ENCODE data around the gene SPATS2L.
A peak's percentile ranks its signal among the peaks of the same experiment; 100 is the strongest.

The SPATS2L gene

DNA sequence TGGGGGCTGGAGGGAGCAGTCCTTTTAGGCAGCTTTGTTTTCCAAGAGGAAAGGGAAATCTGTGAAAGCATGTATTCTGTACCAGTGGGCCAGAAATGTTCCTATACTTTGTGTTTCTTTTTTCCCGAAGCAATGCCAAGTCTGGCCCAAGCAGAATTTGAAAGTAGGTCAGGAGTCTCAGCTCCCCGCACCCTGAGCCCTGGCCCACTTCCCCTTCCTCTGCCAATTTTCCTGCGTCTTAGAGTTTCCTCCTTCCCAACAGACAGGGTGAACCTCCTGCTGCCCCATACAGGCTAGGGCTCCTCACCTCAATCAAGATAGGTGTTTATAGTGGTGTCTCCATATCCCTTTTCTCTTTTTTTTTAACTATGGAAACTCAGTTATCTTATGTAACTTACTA lies 138.0 kb downstream of the SPATS2L start:
- no peak for DNase-seq
- H3K27ac Mint-ChIP-seq: peak overlapping the region; percentile 7
- no peaks in the 10 kb centered on the region for H3K9me3 Mint-ChIP-seq
- H3K4me1 Mint-ChIP-seq: peaks cover 24 to 48% of the 10 kb centered on the region in 2 donors
- H3K36me3 Mint-ChIP-seq: no peaks in the 10 kb centered on the region
- no peak overlapping the region for H3K4me3 Mint-ChIP-seq
- no peak for ATAC-seq (replicated peaks)
- no peaks in the 10 kb centered on the region for H3K27me3 Mint-ChIP-seq

GRCh38 chr2:200445284-200445683 lies 138.8 kb downstream of the SPATS2L start:
- Mint-ChIP-seq H3K4me3 (no peak overlapping the region), H3K4me1 (peaks cover 27 to 55% of the 10 kb centered on the region in 2 donors)

DNA sequence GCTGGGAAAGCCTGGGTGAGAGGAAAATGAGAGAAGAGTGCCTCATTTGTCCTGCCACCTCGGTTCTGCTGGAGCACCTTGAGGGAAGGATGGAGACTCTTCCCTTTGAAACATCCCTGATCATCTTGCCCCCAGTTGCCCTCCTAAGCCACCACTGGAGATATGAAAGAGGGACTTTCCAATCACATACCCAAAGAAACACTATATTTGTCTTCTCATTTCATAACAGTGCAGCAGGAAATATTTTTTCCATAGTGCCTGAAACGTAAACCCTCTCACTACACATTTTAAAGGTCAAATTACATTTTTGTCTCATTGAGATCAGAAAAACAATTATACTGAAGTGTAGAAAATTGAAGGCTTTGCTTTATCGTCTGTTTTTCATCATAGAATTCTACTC lies 140.1 kb downstream of the SPATS2L start:
- H3K4me1 Mint-ChIP-seq: peaks cover 32 to 68% of the 10 kb centered on the region in 2 donors
- H3K36me3 Mint-ChIP-seq: no peaks in the 10 kb centered on the region
- H3K9me3 Mint-ChIP-seq: peaks cover 0 to 1% of the 10 kb centered on the region in 2 donors
- no peak for DNase-seq
- peak overlapping the region in 1 of 2 donors; percentile 16 for H3K4me3 Mint-ChIP-seq
- peak overlapping the region; percentile 25 for H3K27ac Mint-ChIP-seq
- H3K27me3 Mint-ChIP-seq: no peaks in the 10 kb centered on the region
- no peak for ATAC-seq (replicated peaks)

More at GRCh38 chr2:200445284-200445683, 138.8 kb downstream of the SPATS2L start:
- H3K9me3 Mint-ChIP-seq: no peaks in the 10 kb centered on the region
- H3K27me3 Mint-ChIP-seq: no peaks in the 10 kb centered on the region
- H3K27ac Mint-ChIP-seq: no peak overlapping the region
- no peaks in the 10 kb centered on the region for H3K36me3 Mint-ChIP-seq
- ATAC-seq (replicated peaks): no peak
- no peak for DNase-seq

GRCh38 chr2:200447139-200447855 lies 140.8 kb downstream of the SPATS2L start:
- Mint-ChIP-seq H3K36me3 (no peaks in the 10 kb centered on the region), H3K27me3 (no peaks in the 10 kb centered on the region), H3K9me3 (peaks cover 0 to 1% of the 10 kb centered on the region in 2 donors), H3K4me3 (no peak overlapping the region), H3K27ac (no peak overlapping the region), H3K4me1 (peaks cover 34 to 72% of the 10 kb centered on the region in 2 donors)
- ATAC-seq (replicated peaks) (no peak), DNase-seq (no peak)

- H3K4me1 Mint-ChIP-seq: peaks cover 37 to 77% of the 10 kb centered on the region in 2 donors
- H3K4me3 Mint-ChIP-seq: peak overlapping the region in 1 of 2 donors; percentile 6
- no peak overlapping the region for H3K27ac Mint-ChIP-seq
- ATAC-seq (replicated peaks) (no peak), DNase-seq (no peak)
- H3K9me3 Mint-ChIP-seq: peaks cover 0 to 1% of the 10 kb centered on the region in 2 donors
- no peaks in the 10 kb centered on the region for H3K27me3 Mint-ChIP-seq
- H3K36me3 Mint-ChIP-seq: no peaks in the 10 kb centered on the region
These were observed 142.0 kb downstream of the SPATS2L start for GRCh38 chr2:200448455-200448854.

DNA sequence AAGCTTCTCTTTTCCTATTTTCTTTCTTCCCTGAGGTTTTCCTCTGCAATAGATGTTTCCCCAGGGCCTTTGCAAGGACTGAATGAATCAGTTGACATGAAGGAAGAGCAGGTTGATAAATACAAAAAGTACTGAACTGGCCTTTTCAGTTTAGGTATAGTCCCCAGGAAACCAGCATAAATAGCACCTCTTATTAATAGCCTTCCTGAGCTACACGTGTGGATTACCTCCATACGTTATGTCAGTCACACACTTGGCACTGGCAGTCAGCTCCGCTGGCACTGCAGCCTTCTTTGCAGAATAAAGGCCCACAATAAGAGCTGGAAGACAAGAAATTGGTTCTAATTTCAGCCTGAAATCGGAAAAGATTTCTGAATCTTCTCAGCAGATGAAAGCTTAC lies 142.7 kb downstream of the SPATS2L start:
- ATAC-seq (replicated peaks) (peak in 1 of 2 donors; percentile 35), DNase-seq (no peak)
- H3K27me3 Mint-ChIP-seq: no peaks in the 10 kb centered on the region
- no peaks in the 10 kb centered on the region for H3K36me3 Mint-ChIP-seq
- H3K27ac Mint-ChIP-seq: no peak overlapping the region
- H3K4me1 Mint-ChIP-seq: peaks cover 39 to 75% of the 10 kb centered on the region in 2 donors
- peak overlapping the region in 1 of 2 donors; percentile 6 for H3K4me3 Mint-ChIP-seq
- H3K9me3 Mint-ChIP-seq: peaks cover 0 to 1% of the 10 kb centered on the region in 2 donors

- peak; percentile 69 to 75 for ATAC-seq (replicated peaks)
- Mint-ChIP-seq H3K36me3 (no peaks in the 10 kb centered on the region), H3K9me3 (peaks cover 0 to 1% of the 10 kb centered on the region in 2 donors), H3K27me3 (no peaks in the 10 kb centered on the region), H3K27ac (no peak overlapping the region), H3K4me3 (peak overlapping the region in 1 of 2 donors; percentile 46), H3K4me1 (peaks cover 44 to 80% of the 10 kb centered on the region in 2 donors)
- no peak for DNase-seq
These were observed 143.8 kb downstream of the SPATS2L start for GRCh38 chr2:200450288-200450687.

DNA sequence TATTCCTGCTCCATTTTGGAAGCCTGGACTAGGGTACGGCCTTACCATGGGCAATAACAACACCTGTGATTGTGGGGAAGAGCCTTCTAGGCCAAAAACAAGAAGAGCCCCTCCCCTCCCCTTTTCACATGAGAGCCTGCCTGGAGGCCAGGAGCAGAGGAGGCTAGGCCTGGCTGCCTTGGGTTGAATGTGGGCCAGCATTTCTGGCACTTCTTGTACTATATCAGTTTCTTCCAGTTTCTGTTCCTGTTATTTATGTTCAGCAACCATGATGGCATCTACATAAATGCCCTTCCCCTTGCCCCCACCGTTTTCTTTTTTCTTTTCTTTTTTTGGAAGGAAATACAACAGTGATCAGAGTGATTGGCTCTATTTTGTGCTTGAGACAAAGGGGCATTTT lies 145.0 kb downstream of the SPATS2L start:
- ATAC-seq (replicated peaks) (peak; percentile 61 to 66), DNase-seq (peak; percentile 44)
- Mint-ChIP-seq H3K27ac (peak overlapping the region; percentile 42), H3K27me3 (no peaks in the 10 kb centered on the region), H3K4me1 (peaks cover 47 to 83% of the 10 kb centered on the region in 2 donors), H3K36me3 (no peaks in the 10 kb centered on the region), H3K9me3 (peaks cover 0 to 1% of the 10 kb centered on the region in 2 donors), H3K4me3 (no peak overlapping the region)

DNA sequence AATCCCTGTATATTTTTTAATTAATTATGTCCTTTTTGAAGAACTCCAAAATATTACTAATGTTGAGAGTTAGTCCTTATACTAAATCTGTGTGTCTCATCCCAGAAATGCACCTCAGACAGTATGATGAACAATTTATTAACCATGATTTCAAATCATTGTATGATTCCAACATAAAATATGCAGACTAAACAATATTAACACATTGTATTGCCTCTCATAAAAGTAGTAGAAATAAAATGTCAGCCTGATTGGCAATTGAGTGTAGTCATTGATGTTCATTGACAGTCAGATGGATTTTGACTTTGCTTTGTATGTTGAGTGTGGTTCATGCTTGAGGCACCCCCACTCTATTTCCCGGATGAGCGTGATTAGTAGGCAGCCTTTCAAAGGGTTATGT lies 145.9 kb downstream of the SPATS2L start:
- no peak overlapping the region for H3K27ac Mint-ChIP-seq

DNA sequence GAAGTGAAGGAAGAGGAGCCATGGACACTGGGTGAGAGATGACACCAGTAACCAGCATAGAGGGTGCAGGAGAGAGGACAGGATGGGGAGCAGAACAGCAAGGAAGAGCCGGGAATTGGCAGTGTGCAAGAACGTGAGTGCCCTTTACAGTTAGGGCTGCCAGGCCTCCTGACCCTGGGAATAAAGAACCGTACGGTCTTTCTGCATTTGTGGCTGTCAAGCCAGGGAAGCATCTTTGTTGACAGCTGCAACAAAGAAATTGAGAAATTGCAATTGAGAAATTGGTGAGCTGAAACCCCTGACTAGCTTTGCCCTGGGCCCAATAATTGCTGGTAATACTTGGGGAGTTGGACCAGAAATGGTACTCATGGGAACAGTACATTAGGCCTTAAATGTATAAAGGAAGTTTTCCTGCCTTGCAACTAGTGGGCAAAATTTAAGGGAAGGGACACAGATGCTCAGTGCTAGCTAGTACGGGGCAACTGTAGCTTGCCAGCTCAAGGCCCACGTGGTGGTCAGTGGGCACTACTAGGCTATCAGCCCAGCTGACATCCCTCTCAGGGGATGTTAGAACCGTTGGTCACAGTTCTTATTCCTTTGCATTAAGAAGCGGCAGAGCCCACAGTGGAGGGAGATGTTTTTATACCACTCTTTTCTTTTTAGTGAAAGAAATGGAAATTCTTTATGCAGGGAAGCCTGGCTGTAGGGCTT lies 146.8 kb downstream of the SPATS2L start:
- Mint-ChIP-seq H3K9me3 (peaks cover 0 to 1% of the 10 kb centered on the region in 2 donors), H3K4me3 (no peak overlapping the region), H3K36me3 (no peaks in the 10 kb centered on the region), H3K4me1 (peaks cover 43 to 76% of the 10 kb centered on the region in 2 donors), H3K27ac (no peak overlapping the region), H3K27me3 (no peaks in the 10 kb centered on the region)
- ATAC-seq (replicated peaks): no peak
- DNase-seq: no peak

More for the DNA sequence above, 145.9 kb downstream of the SPATS2L start:
- H3K9me3 Mint-ChIP-seq: peaks cover 0 to 1% of the 10 kb centered on the region in 2 donors
- ATAC-seq (replicated peaks) (no peak), DNase-seq (no peak)
- H3K4me3 Mint-ChIP-seq: no peak overlapping the region
- H3K36me3 Mint-ChIP-seq: no peaks in the 10 kb centered on the region
- H3K4me1 Mint-ChIP-seq: peaks cover 44 to 81% of the 10 kb centered on the region in 2 donors
- H3K27me3 Mint-ChIP-seq: no peaks in the 10 kb centered on the region

- no peak for ATAC-seq (replicated peaks)
- no peak for DNase-seq
- no peak overlapping the region for H3K27ac Mint-ChIP-seq
- peaks cover 39 to 69% of the 10 kb centered on the region in 2 donors for H3K4me1 Mint-ChIP-seq
- H3K36me3 Mint-ChIP-seq: no peaks in the 10 kb centered on the region
- H3K9me3 Mint-ChIP-seq: peaks cover 0 to 1% of the 10 kb centered on the region in 2 donors
- no peak overlapping the region for H3K4me3 Mint-ChIP-seq
- no peaks in the 10 kb centered on the region for H3K27me3 Mint-ChIP-seq
These were observed 147.5 kb downstream of the SPATS2L start for GRCh38 chr2:200453853-200454534.

DNA sequence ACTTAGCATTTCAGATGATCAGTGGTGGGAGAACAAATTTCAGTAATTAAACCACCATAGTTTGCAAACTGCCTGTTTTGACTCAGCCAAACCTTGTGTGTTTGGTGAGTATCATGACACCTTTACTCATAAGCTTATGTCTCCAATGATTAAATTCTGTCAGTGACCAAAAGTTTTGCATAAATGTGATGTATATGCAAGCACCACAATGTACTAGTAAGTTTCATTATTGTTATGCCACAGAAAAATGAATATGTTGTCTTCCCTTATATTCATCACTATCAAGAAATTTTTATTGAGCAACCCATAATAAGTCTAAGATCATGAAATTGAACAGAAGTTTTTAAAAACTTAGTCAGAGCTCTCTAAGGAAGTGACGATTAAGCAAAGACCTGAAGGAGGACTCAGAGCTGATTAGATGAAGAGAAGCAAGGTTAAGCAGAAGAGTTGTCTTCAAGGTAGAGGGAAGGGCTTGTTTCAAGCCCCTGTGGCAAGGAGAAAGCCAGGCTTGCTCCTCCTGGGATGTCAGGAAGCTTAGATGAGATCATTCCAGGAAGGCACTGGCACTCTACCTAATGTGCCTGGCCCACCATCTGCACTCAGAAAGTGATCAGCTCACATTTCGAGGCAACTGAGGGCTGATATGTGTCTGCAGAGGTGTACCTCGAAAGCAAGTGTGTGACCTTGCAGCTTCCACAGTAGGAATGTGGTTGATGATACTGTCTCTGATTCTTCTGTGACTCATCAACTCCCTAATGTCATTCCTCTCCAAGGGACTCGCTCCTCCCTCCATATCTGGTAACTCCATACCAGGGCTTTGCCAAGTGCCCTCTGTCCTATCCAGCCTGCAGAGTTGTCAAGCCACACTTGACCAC lies 148.7 kb downstream of the SPATS2L start:
- H3K4me1 Mint-ChIP-seq: peaks cover 34 to 59% of the 10 kb centered on the region in 2 donors
- H3K9me3 Mint-ChIP-seq: peaks cover 0 to 1% of the 10 kb centered on the region in 2 donors
- H3K36me3 Mint-ChIP-seq: no peaks in the 10 kb centered on the region
- ATAC-seq (replicated peaks) (peak; percentile 58 to 59), DNase-seq (no peak)
- H3K4me3 Mint-ChIP-seq: peak overlapping the region; percentile 42 to 46
- no peaks in the 10 kb centered on the region for H3K27me3 Mint-ChIP-seq
- peak overlapping the region; percentile 61 for H3K27ac Mint-ChIP-seq

- Mint-ChIP-seq H3K27me3 (no peaks in the 10 kb centered on the region), H3K4me1 (peaks cover 27 to 50% of the 10 kb centered on the region in 2 donors), H3K36me3 (no peaks in the 10 kb centered on the region), H3K9me3 (no peaks in the 10 kb centered on the region), H3K4me3 (peak overlapping the region; percentile 42 to 65), H3K27ac (peak overlapping the region; percentile 6)
- DNase-seq: peak; percentile 66
- ATAC-seq (replicated peaks): peak; percentile 88
These were observed 149.5 kb downstream of the SPATS2L start for GRCh38 chr2:200455958-200456421.

All from stimulated activated naive B cell treated with anti-CD40 and anti-IgM and Interleukin-4, amounts not matched to agents 10 μg/mL and 1 μg/mL and 100 μg/mL, for 72 hours (primary cell).